ENCODE measurements around the gene LMOD1. TPM values are rescaled to one million over a fixed set of nuclear protein-coding genes. Genes with fewer than 3 reads are reported as not detected.

Gene LMOD1
- polyA plus RNA-seq, 1 of the 3 experiments (the other 2 are of a cell fraction) = 2.7 TPM

DNA sequence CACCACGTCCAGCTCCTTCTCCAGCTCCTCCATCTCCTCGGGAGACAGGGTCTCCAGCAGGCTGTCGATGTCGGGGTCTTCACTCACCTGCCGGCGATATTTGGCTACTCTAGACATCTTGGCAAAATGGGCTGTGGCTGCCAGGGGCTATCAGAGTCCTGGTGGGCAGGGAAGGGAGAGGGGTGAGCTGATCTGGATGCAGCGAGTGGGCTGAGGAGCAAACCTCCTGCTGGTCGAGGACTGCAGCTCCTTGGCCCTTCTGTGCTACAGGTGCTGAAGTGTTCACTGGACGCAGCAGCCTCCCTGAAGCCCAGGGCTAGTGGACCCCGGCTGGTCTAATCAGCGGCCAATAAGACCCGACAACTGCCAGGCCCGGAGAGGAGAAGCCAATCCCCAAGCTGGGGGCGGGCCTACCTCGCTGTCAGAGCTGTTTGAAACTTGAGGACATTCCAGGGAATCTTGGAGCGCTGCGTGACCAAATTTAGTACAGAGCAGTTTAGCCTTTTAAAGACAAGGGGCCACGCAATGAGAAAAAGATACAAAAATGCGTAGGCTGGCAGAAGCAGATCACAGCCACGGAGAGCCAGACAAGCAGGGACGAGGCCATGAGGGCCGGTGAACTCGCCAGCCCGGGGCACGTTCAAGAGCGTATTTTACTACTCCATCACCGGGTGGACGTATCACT lies at the start of gene LMOD1 (continued):
- TF ChIP-seq SIN3A (IDR thresholded peaks at IDR 0.05; ENCODE audit: borderline replicate concordance, low read depth, low read length) (peak; percentile 85; the same call in 1 of the 2 replicates), EZH2phosphoT487 (IDR thresholded peaks at IDR 0.05; ENCODE audit: borderline replicate concordance, low read depth) (no peak), TCF12 (IDR thresholded peaks at IDR 0.05) (no peak), MXI1 (IDR thresholded peaks at IDR 0.05; ENCODE audit: low read depth, low read length) (peak; percentile 28; the same call in 1 of the 2 replicates), TAF1 (IDR thresholded peaks at IDR 0.05; ENCODE audit: borderline replicate concordance, low read depth, low read length) (peak; percentile 50; the same call in 1 of the 2 replicates), RCOR1 (IDR thresholded peaks at IDR 0.05; ENCODE audit: low read length) (no peak; the same call in 1 of the 2 replicates)

DNA sequence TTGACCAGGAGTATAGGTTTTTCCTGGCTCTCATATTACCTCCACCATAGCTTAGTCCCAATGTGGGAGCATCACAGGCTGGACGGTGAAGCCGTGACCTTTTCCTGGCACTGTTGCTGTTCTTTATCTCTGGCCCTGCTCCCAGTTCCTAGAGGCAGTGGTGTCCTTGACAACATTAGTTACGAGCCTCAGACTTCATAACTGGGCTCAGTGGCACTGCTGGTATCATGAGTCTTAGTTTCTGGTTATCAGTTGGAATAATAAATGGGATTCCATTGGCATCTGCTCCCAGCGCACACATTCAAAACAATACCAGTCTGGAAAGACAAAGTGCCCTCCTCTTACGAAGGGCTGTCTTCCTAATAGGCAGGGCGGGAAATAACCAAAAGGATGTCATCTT lies 44.1 kb upstream of the LMOD1 start:
- Histone ChIP-seq H3K4me3 (ENCODE audit: low read depth in 2 of 2, low read length in 1 of 2) (no peak overlapping the region), H3K27me3 (ENCODE audit: insufficient read depth) (no peaks in the 10 kb centered on the region), H4K20me1 (ENCODE audit: insufficient read depth) (peaks cover 15% of the 10 kb centered on the region; the same call in 1 of the 2 replicates), H3K9me2 (no peaks in the 10 kb centered on the region), H3K4me1 (ENCODE audit: control insufficient read depth in 1 of 2, insufficient read depth in 2 of 2, low read depth in 1 of 2, low read length in 1 of 2) (peaks cover 0 to 7% of the 10 kb centered on the region in 2 experiments; a peak in 1 of 4 replicates), H3K9ac (no peak overlapping the region), H3K27ac (ENCODE audit: low read depth in 2 of 2, low read length in 1 of 2) (no peak overlapping the region), H2AFZ (ENCODE audit: low read depth) (no peak overlapping the region), H3K9me3 (no peaks in the 10 kb centered on the region), H3K79me2 (ENCODE audit: insufficient read depth) (peaks cover 32% of the 10 kb centered on the region), H3F3A (replicated peaks; ENCODE audit: insufficient read depth) (peaks cover 7% of the 10 kb centered on the region), H3K4me2 (no peak overlapping the region), H3K36me3 (replicated peaks in 1 of 2; ENCODE audit: control insufficient read depth in 1 of 2, insufficient read depth in 2 of 2, low read length in 1 of 2) (peaks cover 37 to 43% of the 10 kb centered on the region in 2 experiments)
- WGBS (ENCODE audit: low lambda C conversion rate) = 74% methylated on average over 6 of the region's 6 CpGs
- peak; percentile 62 for DNase-seq
- POLR2A ChIA-PET = no interaction called here
- CTCF ChIA-PET = interaction anchor here (1.5 to 9.6 kb wide), 5 partner anchors 9 to 133 kb away, joined by 3 to 58 read pairs (median 12); partner anchors contain the start of gene GPR37L1
- TF ChIP-seq, protein P1, sequence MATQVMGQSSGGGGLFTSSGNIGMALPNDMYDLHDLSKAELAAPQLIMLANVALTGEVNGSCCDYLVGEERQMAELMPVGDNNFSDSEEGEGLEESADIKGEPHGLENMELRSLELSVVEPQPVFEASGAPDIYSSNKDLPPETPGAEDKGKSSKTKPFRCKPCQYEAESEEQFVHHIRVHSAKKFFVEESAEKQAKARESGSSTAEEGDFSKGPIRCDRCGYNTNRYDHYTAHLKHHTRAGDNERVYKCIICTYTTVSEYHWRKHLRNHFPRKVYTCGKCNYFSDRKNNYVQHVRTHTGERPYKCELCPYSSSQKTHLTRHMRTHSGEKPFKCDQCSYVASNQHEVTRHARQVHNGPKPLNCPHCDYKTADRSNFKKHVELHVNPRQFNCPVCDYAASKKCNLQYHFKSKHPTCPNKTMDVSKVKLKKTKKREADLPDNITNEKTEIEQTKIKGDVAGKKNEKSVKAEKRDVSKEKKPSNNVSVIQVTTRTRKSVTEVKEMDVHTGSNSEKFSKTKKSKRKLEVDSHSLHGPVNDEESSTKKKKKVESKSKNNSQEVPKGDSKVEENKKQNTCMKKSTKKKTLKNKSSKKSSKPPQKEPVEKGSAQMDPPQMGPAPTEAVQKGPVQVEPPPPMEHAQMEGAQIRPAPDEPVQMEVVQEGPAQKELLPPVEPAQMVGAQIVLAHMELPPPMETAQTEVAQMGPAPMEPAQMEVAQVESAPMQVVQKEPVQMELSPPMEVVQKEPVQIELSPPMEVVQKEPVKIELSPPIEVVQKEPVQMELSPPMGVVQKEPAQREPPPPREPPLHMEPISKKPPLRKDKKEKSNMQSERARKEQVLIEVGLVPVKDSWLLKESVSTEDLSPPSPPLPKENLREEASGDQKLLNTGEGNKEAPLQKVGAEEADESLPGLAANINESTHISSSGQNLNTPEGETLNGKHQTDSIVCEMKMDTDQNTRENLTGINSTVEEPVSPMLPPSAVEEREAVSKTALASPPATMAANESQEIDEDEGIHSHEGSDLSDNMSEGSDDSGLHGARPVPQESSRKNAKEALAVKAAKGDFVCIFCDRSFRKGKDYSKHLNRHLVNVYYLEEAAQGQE (IDR thresholded peaks at IDR 0.05; ENCODE audit: low read depth, low read length) = no peak
- no peak for TF ChIP-seq FOSL2 (IDR thresholded peaks at IDR 0.05; ENCODE audit: borderline replicate concordance, low read depth)
- TF ChIP-seq TEAD4 (IDR thresholded peaks at IDR 0.05; ENCODE audit: borderline replicate concordance, insufficient read depth) = no peak
- no peak for TF ChIP-seq SMC3 (IDR thresholded peaks at IDR 0.05; ENCODE audit: low read depth, low read length)
- TF ChIP-seq YY1 (IDR thresholded peaks at IDR 0.05; ENCODE audit: low read depth) = no peak
- no peak for TF ChIP-seq FOXM1 (IDR thresholded peaks at IDR 0.05; ENCODE audit: low read depth)
- TF ChIP-seq EZH2phosphoT487 (IDR thresholded peaks at IDR 0.05; ENCODE audit: borderline replicate concordance, low read depth) = no peak
- no peak for TF ChIP-seq CHD2 (IDR thresholded peaks at IDR 0.05; ENCODE audit: low read length, partially characterized antibody)
- TF ChIP-seq RCOR1 (IDR thresholded peaks at IDR 0.05; ENCODE audit: low read length) = peak; percentile 69
- TF ChIP-seq NFIC (IDR thresholded peaks at IDR 0.05; ENCODE audit: borderline replicate concordance) = no peak
- TF ChIP-seq GABPA (IDR thresholded peaks at IDR 0.05; ENCODE audit: low read depth) = no peak
- peak; percentile 59; the same call in 1 of the 2 replicates for TF ChIP-seq GATA2 (CRISPR knock-in tag; IDR thresholded peaks at IDR 0.05)
- TF ChIP-seq, protein P2, sequence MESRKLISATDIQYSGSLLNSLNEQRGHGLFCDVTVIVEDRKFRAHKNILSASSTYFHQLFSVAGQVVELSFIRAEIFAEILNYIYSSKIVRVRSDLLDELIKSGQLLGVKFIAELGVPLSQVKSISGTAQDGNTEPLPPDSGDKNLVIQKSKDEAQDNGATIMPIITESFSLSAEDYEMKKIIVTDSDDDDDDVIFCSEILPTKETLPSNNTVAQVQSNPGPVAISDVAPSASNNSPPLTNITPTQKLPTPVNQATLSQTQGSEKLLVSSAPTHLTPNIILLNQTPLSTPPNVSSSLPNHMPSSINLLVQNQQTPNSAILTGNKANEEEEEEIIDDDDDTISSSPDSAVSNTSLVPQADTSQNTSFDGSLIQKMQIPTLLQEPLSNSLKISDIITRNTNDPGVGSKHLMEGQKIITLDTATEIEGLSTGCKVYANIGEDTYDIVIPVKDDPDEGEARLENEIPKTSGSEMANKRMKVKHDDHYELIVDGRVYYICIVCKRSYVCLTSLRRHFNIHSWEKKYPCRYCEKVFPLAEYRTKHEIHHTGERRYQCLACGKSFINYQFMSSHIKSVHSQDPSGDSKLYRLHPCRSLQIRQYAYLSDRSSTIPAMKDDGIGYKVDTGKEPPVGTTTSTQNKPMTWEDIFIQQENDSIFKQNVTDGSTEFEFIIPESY (IDR thresholded peaks at IDR 0.05; ENCODE audit: borderline replicate concordance, low read depth) = no peak
- TF ChIP-seq JUND (IDR thresholded peaks at IDR 0.05) = no peak
- no peak for TF ChIP-seq RFX5 (IDR thresholded peaks at IDR 0.05; ENCODE audit: low read length)
- TF ChIP-seq, protein P3, sequence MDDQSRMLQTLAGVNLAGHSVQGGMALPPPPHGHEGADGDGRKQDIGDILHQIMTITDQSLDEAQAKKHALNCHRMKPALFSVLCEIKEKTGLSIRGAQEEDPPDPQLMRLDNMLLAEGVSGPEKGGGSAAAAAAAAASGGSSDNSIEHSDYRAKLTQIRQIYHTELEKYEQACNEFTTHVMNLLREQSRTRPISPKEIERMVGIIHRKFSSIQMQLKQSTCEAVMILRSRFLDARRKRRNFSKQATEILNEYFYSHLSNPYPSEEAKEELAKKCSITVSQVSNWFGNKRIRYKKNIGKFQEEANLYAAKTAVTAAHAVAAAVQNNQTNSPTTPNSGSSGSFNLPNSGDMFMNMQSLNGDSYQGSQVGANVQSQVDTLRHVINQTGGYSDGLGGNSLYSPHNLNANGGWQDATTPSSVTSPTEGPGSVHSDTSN (IDR thresholded peaks at IDR 0.05) = no peak
- TF ChIP-seq, protein P4, sequence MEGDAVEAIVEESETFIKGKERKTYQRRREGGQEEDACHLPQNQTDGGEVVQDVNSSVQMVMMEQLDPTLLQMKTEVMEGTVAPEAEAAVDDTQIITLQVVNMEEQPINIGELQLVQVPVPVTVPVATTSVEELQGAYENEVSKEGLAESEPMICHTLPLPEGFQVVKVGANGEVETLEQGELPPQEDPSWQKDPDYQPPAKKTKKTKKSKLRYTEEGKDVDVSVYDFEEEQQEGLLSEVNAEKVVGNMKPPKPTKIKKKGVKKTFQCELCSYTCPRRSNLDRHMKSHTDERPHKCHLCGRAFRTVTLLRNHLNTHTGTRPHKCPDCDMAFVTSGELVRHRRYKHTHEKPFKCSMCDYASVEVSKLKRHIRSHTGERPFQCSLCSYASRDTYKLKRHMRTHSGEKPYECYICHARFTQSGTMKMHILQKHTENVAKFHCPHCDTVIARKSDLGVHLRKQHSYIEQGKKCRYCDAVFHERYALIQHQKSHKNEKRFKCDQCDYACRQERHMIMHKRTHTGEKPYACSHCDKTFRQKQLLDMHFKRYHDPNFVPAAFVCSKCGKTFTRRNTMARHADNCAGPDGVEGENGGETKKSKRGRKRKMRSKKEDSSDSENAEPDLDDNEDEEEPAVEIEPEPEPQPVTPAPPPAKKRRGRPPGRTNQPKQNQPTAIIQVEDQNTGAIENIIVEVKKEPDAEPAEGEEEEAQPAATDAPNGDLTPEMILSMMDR (IDR thresholded peaks at IDR 0.05) = no peak
